Tibial artery (tissue), 4 donors: ENCODE measurements around the gene EPX.

Experiments
- DNase-seq, 2 donors: peaks; one replicate each; pipeline ENCODE4 v3.0.0-alpha.2; 2019
- H3K27ac ChIP-seq, 2 donors: fragments of 200-600 bp; sonication (generic) in 1 of 2; 1 replicate in 1 of 2; 2 replicates in 1 of 2; pipeline ENCODE4 v1.5.1; 2018 to 2019; ENCODE audit warnings: mild to moderate bottlenecking in 1 of 2
- H3K27me3 ChIP-seq, 2 donors: fragments of 200-600 bp; sonication (generic) in 1 of 2; one replicate each; pipeline versions ENCODE4 v1.5.1 to v1.6.0; 2016 to 2019
- H3K36me3 ChIP-seq, 3 donors: fragments of 200-600 bp; sonication (generic) in 2 of 3; one replicate each; pipeline ENCODE4 v1.5.1; 2016 to 2019; ENCODE audit warnings: mild to moderate bottlenecking in 2 of 3
- H3K4me1 ChIP-seq, 4 donors: fragments of 200-600 bp; sonication (generic) in 2 of 4; 1 replicate in 3 of 4; 2 replicates in 1 of 4; pipeline ENCODE4 v1.5.1; 2016 to 2019
- H3K4me3 ChIP-seq, 2 donors: fragments of 200-600 bp; sonication (generic) in 1 of 2; 1 replicate in 1 of 2; 2 replicates in 1 of 2; pipeline ENCODE4 v1.5.1; 2018 to 2019; ENCODE audit warnings: mild to moderate bottlenecking in 2 of 2
- H3K9me3 ChIP-seq, 3 donors: fragments of 200-600 bp; sonication (generic) in 1 of 3; one replicate each; pipeline ENCODE4 v1.5.1; 2016 to 2019
- CTCF ChIP-seq, 2 experiments: fragments of 200-600 bp in 1 of 2; fragments of 450-650 bp in 1 of 2; IDR thresholded peaks; one replicate each; pipeline ENCODE4 v1.5.1; 2017 to 2019; ENCODE audit warnings: antibody characterized with exemption in 2 of 2, mild to moderate bottlenecking in 1 of 2, moderate library complexity in 1 of 2
- intact Hi-C: fragments of 100-400 bp; cut with DNase I; formaldehyde crosslinking; loops from one replicate; pipeline ENCODE4 v1.15.0; 2023; ENCODE audit warnings: low total_unique reads

The EPX gene

GRCh38 chr17:58186591-58186990 is 5.9 kb upstream of the EPX start:
- H3K4me1 ChIP-seq = peaks cover 0 to 6% (median 0%) of the 10 kb centered on the region in 4 donors
- no peak overlapping the region for H3K27ac ChIP-seq
- TF ChIP-seq CTCF (IDR thresholded peaks at IDR 0.05) = no peak
- intact Hi-C loops = no loop called here
- H3K27me3 ChIP-seq = peaks cover 0 to 42% of the 10 kb centered on the region in 2 donors
- no peak overlapping the region for H3K4me3 ChIP-seq
- no peak for DNase-seq
- H3K9me3 ChIP-seq = no peaks in the 10 kb centered on the region
- H3K36me3 ChIP-seq = no peaks in the 10 kb centered on the region

- DNase-seq = no peak
- Histone ChIP-seq H3K27ac (no peak overlapping the region), H3K4me3 (no peak overlapping the region), H3K27me3 (peaks cover 0 to 47% of the 10 kb centered on the region in 2 donors), H3K36me3 (no peaks in the 10 kb centered on the region), H3K4me1 (peaks cover 0 to 6% (median 0%) of the 10 kb centered on the region in 4 donors), H3K9me3 (no peaks in the 10 kb centered on the region)
- no peak for TF ChIP-seq CTCF (IDR thresholded peaks at IDR 0.05)
- intact Hi-C loops = no loop called here
These were observed 5.5 kb upstream of the EPX start for GRCh38 chr17:58187063-58187462.

- peaks cover 0 to 6% (median 0%) of the 10 kb centered on the region in 4 donors for H3K4me1 ChIP-seq
- no peak overlapping the region for H3K4me3 ChIP-seq
- H3K9me3 ChIP-seq = no peaks in the 10 kb centered on the region
- peaks cover 0 to 53% of the 10 kb centered on the region in 2 donors for H3K27me3 ChIP-seq
- no peak for DNase-seq
- H3K36me3 ChIP-seq = no peaks in the 10 kb centered on the region
- intact Hi-C loops = no loop called here
- H3K27ac ChIP-seq = no peak overlapping the region
- no peak for TF ChIP-seq CTCF (IDR thresholded peaks at IDR 0.05)
These were observed 4.9 kb upstream of the EPX start for GRCh38 chr17:58187675-58188074.

GRCh38 chr17:58189436-58190146 is 2.9 kb upstream of the EPX start:
- Histone ChIP-seq H3K9me3 (no peaks in the 10 kb centered on the region), H3K27ac (no peak overlapping the region), H3K4me1 (peaks cover 0 to 6% (median 0%) of the 10 kb centered on the region in 4 donors), H3K36me3 (no peaks in the 10 kb centered on the region), H3K4me3 (no peak overlapping the region), H3K27me3 (peaks cover 0 to 64% of the 10 kb centered on the region in 2 donors)
- intact Hi-C loops = no loop called here
- DNase-seq = peak in 1 of 2 donors; percentile 29
- TF ChIP-seq CTCF (IDR thresholded peaks at IDR 0.05) = no peak

GRCh38 chr17:58191241-58191896 is 1.2 kb upstream of the EPX start:
- Histone ChIP-seq H3K27me3 (peaks cover 0 to 63% of the 10 kb centered on the region in 2 donors), H3K9me3 (no peaks in the 10 kb centered on the region), H3K4me3 (no peak overlapping the region), H3K27ac (no peak overlapping the region), H3K4me1 (peaks cover 0 to 6% (median 0%) of the 10 kb centered on the region in 4 donors), H3K36me3 (no peaks in the 10 kb centered on the region)
- intact Hi-C loops = no loop called here
- no peak for TF ChIP-seq CTCF (IDR thresholded peaks at IDR 0.05)
- DNase-seq = no peak
